ENCODE data around the gene ZFP91.
"Not testable (repeated sequence)": the region's sequence is repeated elsewhere in the genome, so short reads cannot be mapped to it uniquely, and the experiment has no call there.

ZFP91 gene

DNA sequence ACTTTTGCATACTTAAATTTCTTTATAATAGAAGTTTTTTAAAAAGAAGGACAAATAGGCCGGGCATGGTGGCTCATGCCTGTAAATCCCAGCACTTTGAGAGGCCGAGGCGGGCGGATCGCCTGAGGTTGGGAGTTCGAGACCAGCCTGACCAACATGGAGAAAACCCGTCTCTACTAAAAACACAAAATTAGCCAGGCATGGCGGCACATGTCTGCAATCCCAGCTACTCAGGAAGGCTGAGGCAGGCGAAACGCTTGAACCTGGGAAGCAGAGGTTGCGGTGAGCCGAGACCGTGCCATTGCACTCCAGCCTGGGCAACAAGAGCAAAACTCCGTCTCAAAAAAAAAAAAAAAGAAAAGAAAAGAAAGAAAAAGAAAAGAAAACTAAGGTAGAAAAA lies 6.0 kb upstream of the ZFP91 start:
- not testable (repeated sequence) for H3K9ac ChIP-seq (ENCODE audit: low read depth in 1 of 2, low read length in 2 of 2); H3K4me3 ChIP-seq (ENCODE audit: low read length in 2 of 2); H3K9me3 ChIP-seq (ENCODE audit: control insufficient read depth in 2 of 2, low read length in 2 of 2); H3K27me3 ChIP-seq (ENCODE audit: control insufficient read depth in 2 of 2, insufficient read depth in 2 of 2, low read length in 2 of 2)
- H3K36me3 ChIP-seq (ENCODE audit: control insufficient read depth in 2 of 2, insufficient read depth in 2 of 2, low read length in 2 of 2): peaks cover 7 to 11% of the 10 kb centered on the region in 2 donors
- peak overlapping the region in 1 of 2 donors; percentile 100 for H3K27ac ChIP-seq (ENCODE audit: low read depth in 2 of 2, low read length in 2 of 2)
- peaks cover 19 to 31% of the 10 kb centered on the region in 2 donors for H3K4me1 ChIP-seq (ENCODE audit: control insufficient read depth in 2 of 2, insufficient read depth in 2 of 2, low read length in 2 of 2)

DNA sequence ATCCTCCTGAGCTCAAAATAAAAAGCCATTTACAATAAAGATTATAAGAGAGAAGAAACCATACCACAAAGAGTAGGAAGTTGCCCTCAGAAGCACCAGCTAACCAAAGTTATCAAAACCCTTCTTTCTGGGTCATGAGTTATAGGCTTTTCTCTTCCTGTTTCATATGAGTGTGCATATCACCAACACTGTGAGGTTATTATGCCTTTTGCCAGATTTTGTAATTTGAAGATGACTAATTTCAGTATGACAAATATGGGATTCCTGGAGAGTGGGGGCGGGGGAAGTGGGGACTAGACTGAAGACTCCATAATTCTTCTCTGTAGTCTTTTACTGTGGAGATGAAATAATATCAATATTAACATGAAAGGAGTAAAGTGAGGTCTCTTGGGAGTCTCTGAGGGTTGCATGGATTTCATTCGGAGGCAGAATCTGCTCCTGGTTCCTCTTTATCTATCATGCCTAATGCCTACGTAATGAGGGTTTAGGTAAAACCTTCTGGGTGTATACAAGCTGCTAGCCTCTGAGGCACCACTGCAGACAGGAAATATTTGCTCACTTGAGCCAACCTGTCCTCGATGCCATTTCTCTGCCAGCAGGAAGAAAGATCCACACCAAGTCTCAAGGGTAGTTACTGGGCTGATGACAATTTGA lies 5.3 kb upstream of the ZFP91 start:
- H3K4me3 ChIP-seq (ENCODE audit: low read length in 2 of 2): peak overlapping the region; percentile 3 to 69
- no peaks in the 10 kb centered on the region for H3K9me3 ChIP-seq (ENCODE audit: control insufficient read depth in 2 of 2, low read length in 2 of 2)
- H3K4me1 ChIP-seq (ENCODE audit: control insufficient read depth in 2 of 2, insufficient read depth in 2 of 2, low read length in 2 of 2): peaks cover 19 to 31% of the 10 kb centered on the region in 2 donors
- peak overlapping the region; percentile 70 to 100 for H3K27ac ChIP-seq (ENCODE audit: low read depth in 2 of 2, low read length in 2 of 2)
- H3K27me3 ChIP-seq (ENCODE audit: control insufficient read depth in 2 of 2, insufficient read depth in 2 of 2, low read length in 2 of 2): no peaks in the 10 kb centered on the region
- peaks cover 7 to 10% of the 10 kb centered on the region in 2 donors for H3K36me3 ChIP-seq (ENCODE audit: control insufficient read depth in 2 of 2, insufficient read depth in 2 of 2, low read length in 2 of 2)
- no peak overlapping the region for H3K9ac ChIP-seq (ENCODE audit: low read depth in 1 of 2, low read length in 2 of 2)

DNA sequence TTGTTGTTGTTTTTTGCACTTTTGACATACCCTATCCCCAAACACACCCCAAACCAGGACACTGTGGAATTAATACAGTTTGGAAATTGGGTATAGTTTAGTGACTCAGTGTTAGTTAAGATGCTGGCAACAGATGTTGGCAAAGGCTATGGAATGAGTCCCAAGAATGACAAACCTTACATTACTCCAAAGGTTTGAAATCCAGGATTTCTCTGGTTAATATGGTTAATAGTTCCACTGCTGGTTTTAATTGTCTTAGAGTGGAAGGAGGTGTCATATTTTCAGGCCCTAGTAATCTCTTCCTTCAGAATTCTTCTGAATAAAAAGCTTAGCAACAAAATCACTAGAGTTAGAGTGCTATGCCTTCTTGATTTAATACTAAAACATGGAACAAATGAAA lies 4.0 kb upstream of the ZFP91 start:
- Histone ChIP-seq H3K27me3 (ENCODE audit: control insufficient read depth in 2 of 2, insufficient read depth in 2 of 2, low read length in 2 of 2) (no peaks in the 10 kb centered on the region), H3K27ac (ENCODE audit: low read depth in 2 of 2, low read length in 2 of 2) (peak overlapping the region; percentile 26 to 100), H3K9ac (ENCODE audit: low read depth in 1 of 2, low read length in 2 of 2) (peak overlapping the region; percentile 21 to 34), H3K9me3 (ENCODE audit: control insufficient read depth in 2 of 2, low read length in 2 of 2) (no peaks in the 10 kb centered on the region), H3K36me3 (ENCODE audit: control insufficient read depth in 2 of 2, insufficient read depth in 2 of 2, low read length in 2 of 2) (no peaks in the 10 kb centered on the region), H3K4me1 (ENCODE audit: control insufficient read depth in 2 of 2, insufficient read depth in 2 of 2, low read length in 2 of 2) (peaks cover 19 to 31% of the 10 kb centered on the region in 2 donors), H3K4me3 (ENCODE audit: low read length in 2 of 2) (peak overlapping the region in 1 of 2 donors; percentile 69)

DNA sequence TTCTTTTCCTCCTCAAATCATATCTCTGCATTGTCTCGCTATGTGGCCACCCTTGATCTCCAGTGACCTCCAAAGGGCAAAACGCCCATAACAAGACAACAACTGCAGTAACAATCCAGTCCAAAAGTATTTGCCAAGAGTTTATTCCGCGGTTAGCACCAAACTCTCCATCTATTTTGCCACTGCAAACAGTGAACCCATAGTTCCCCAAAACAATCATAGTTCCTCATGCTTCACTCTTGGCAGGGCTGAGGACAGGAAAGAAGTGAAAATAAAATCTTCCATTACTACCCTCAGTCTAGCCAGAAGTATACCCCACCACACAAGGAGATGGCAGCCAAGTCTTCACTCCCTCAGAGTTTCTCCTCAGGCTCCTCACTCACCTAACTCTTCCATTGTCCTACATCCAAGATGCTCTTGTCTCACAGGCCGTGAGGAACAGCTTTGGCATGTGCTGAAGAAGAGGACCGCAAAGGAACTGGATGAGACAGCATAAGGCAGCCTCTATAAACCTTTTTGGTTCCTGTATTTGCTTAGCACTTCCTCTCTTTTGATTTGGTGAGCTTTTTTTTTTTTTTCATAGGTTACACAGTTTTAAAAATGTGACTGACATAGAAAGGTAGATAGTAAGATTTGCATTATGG lies 3.4 kb upstream of the ZFP91 start, which contains the start of gene LPXN:
TSS of gene LPXN (minus strand) at position 480 of the 644 bp plus-strand sequence. CDS start at position 396, 84 bp downstream.
- Histone ChIP-seq H3K27ac (ENCODE audit: low read depth in 2 of 2, low read length in 2 of 2) (peak within 1 kb of the TSS; percentile 96 to 100), H3K27me3 (ENCODE audit: control insufficient read depth in 2 of 2, insufficient read depth in 2 of 2, low read length in 2 of 2) (no peaks in the 10 kb centered on the region), H3K9ac (ENCODE audit: low read depth in 1 of 2, low read length in 2 of 2) (peak within 1 kb of the TSS; percentile 99), H3K4me1 (ENCODE audit: control insufficient read depth in 2 of 2, insufficient read depth in 2 of 2, low read length in 2 of 2) (peaks cover 22 to 33% of the 10 kb centered on the region in 2 donors), H3K9me3 (ENCODE audit: control insufficient read depth in 2 of 2, low read length in 2 of 2) (no peaks in the 10 kb centered on the region), H3K36me3 (ENCODE audit: control insufficient read depth in 2 of 2, insufficient read depth in 2 of 2, low read length in 2 of 2) (no peaks in the 10 kb centered on the region), H3K4me3 (ENCODE audit: low read length in 2 of 2) (peak within 1 kb of the TSS; percentile 97 to 98)

GRCh38 chr11:58576887-58577471 lies 1.9 kb upstream of the ZFP91 start:
- Histone ChIP-seq H3K4me1 (ENCODE audit: control insufficient read depth in 2 of 2, insufficient read depth in 2 of 2, low read length in 2 of 2) (peaks cover 29 to 44% of the 10 kb centered on the region in 2 donors), H3K27me3 (ENCODE audit: control insufficient read depth in 2 of 2, insufficient read depth in 2 of 2, low read length in 2 of 2) (no peaks in the 10 kb centered on the region), H3K9ac (ENCODE audit: low read depth in 1 of 2, low read length in 2 of 2) (peak overlapping the region; percentile 99), H3K27ac (ENCODE audit: low read depth in 2 of 2, low read length in 2 of 2) (peak overlapping the region; percentile 96 to 100), H3K36me3 (ENCODE audit: control insufficient read depth in 2 of 2, insufficient read depth in 2 of 2, low read length in 2 of 2) (no peaks in the 10 kb centered on the region), H3K4me3 (ENCODE audit: low read length in 2 of 2) (peak overlapping the region; percentile 97 to 98), H3K9me3 (ENCODE audit: control insufficient read depth in 2 of 2, low read length in 2 of 2) (no peaks in the 10 kb centered on the region)

- H3K9me3 ChIP-seq (ENCODE audit: control insufficient read depth in 2 of 2, low read length in 2 of 2): no peaks in the 10 kb centered on the region
- no peaks in the 10 kb centered on the region for H3K27me3 ChIP-seq (ENCODE audit: control insufficient read depth in 2 of 2, insufficient read depth in 2 of 2, low read length in 2 of 2)
- H3K4me1 ChIP-seq (ENCODE audit: control insufficient read depth in 2 of 2, insufficient read depth in 2 of 2, low read length in 2 of 2): peaks cover 30 to 49% of the 10 kb centered on the region in 2 donors
- peak overlapping the region; percentile 96 to 100 for H3K27ac ChIP-seq (ENCODE audit: low read depth in 2 of 2, low read length in 2 of 2)
- H3K4me3 ChIP-seq (ENCODE audit: low read length in 2 of 2): peak overlapping the region; percentile 97 to 98
- no peaks in the 10 kb centered on the region for H3K36me3 ChIP-seq (ENCODE audit: control insufficient read depth in 2 of 2, insufficient read depth in 2 of 2, low read length in 2 of 2)
- H3K9ac ChIP-seq (ENCODE audit: low read depth in 1 of 2, low read length in 2 of 2): peak overlapping the region; percentile 99
These were observed 1.2 kb upstream of the ZFP91 start for GRCh38 chr11:58577555-58578135.

DNA sequence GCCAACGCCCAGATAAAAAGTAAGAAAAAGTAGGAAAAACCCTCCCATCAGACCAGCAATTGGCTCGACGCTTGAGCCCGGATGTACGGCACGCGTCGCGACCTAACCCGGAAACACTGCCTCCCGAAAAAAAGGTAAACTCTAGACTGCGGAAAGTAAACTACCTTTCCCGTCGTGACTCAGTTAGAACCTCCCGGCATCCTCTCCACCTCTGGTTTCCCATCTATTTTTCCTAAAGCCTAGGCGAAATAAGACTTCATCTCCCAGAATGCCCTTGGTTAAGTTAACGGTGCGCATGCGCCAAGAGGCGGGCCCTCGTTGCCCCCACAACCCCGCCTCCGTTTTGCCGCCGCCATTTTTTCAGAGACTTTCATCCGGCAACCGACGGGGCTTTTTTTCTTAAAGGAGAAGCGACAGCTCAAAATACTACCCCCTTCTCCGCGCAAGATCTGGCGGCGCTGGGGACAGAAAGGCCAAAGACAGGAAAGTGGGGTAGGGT lies 678 bp upstream of the ZFP91 start:
- no peaks in the 10 kb centered on the region for H3K27me3 ChIP-seq (ENCODE audit: control insufficient read depth in 2 of 2, insufficient read depth in 2 of 2, low read length in 2 of 2)
- peak overlapping the region; percentile 97 to 98 for H3K4me3 ChIP-seq (ENCODE audit: low read length in 2 of 2)
- H3K4me1 ChIP-seq (ENCODE audit: control insufficient read depth in 2 of 2, insufficient read depth in 2 of 2, low read length in 2 of 2): peaks cover 33 to 54% of the 10 kb centered on the region in 2 donors
- no peaks in the 10 kb centered on the region for H3K36me3 ChIP-seq (ENCODE audit: control insufficient read depth in 2 of 2, insufficient read depth in 2 of 2, low read length in 2 of 2)
- H3K9me3 ChIP-seq (ENCODE audit: control insufficient read depth in 2 of 2, low read length in 2 of 2): no peaks in the 10 kb centered on the region
- peak overlapping the region; percentile 99 for H3K9ac ChIP-seq (ENCODE audit: low read depth in 1 of 2, low read length in 2 of 2)
- H3K27ac ChIP-seq (ENCODE audit: low read depth in 2 of 2, low read length in 2 of 2): peak overlapping the region; percentile 96 to 100

GRCh38 chr11:58579192-58580129 lies 598 bp downstream of the ZFP91 start:
- Histone ChIP-seq H3K27me3 (ENCODE audit: control insufficient read depth in 2 of 2, insufficient read depth in 2 of 2, low read length in 2 of 2) (no peaks in the 10 kb centered on the region), H3K4me1 (ENCODE audit: control insufficient read depth in 2 of 2, insufficient read depth in 2 of 2, low read length in 2 of 2) (peaks cover 31 to 47% of the 10 kb centered on the region in 2 donors), H3K9ac (ENCODE audit: low read depth in 1 of 2, low read length in 2 of 2) (peak overlapping the region; percentile 95 to 99), H3K36me3 (ENCODE audit: control insufficient read depth in 2 of 2, insufficient read depth in 2 of 2, low read length in 2 of 2) (no peaks in the 10 kb centered on the region), H3K27ac (ENCODE audit: low read depth in 2 of 2, low read length in 2 of 2) (peak overlapping the region; percentile 98 to 99), H3K4me3 (ENCODE audit: low read length in 2 of 2) (peak overlapping the region; percentile 93 to 100), H3K9me3 (ENCODE audit: control insufficient read depth in 2 of 2, low read length in 2 of 2) (no peaks in the 10 kb centered on the region)

GRCh38 chr11:58580311-58580710 lies 1.4 kb downstream of the ZFP91 start:
- Histone ChIP-seq H3K27ac (ENCODE audit: low read depth in 2 of 2, low read length in 2 of 2) (peak overlapping the region; percentile 98 to 99), H3K9me3 (ENCODE audit: control insufficient read depth in 2 of 2, low read length in 2 of 2) (no peaks in the 10 kb centered on the region), H3K36me3 (ENCODE audit: control insufficient read depth in 2 of 2, insufficient read depth in 2 of 2, low read length in 2 of 2) (peaks cover 0 to under 1% of the 10 kb centered on the region in 2 donors), H3K27me3 (ENCODE audit: control insufficient read depth in 2 of 2, insufficient read depth in 2 of 2, low read length in 2 of 2) (no peaks in the 10 kb centered on the region), H3K4me3 (ENCODE audit: low read length in 2 of 2) (peak overlapping the region; percentile 93 to 100), H3K9ac (ENCODE audit: low read depth in 1 of 2, low read length in 2 of 2) (peak overlapping the region; percentile 95 to 99), H3K4me1 (ENCODE audit: control insufficient read depth in 2 of 2, insufficient read depth in 2 of 2, low read length in 2 of 2) (peaks cover 29 to 42% of the 10 kb centered on the region in 2 donors)

Data from mucosa of rectum (tissue), 2 donors.